Measurements from ENCODE around the gene FMO3. TPM values are rescaled to one million over a fixed set of nuclear protein-coding genes. Genes with fewer than 3 reads are reported as not detected.

Gene FMO3
- total RNA-seq, 2 donors from 2014 or later = 4.2 to 13.9 TPM

DNA sequence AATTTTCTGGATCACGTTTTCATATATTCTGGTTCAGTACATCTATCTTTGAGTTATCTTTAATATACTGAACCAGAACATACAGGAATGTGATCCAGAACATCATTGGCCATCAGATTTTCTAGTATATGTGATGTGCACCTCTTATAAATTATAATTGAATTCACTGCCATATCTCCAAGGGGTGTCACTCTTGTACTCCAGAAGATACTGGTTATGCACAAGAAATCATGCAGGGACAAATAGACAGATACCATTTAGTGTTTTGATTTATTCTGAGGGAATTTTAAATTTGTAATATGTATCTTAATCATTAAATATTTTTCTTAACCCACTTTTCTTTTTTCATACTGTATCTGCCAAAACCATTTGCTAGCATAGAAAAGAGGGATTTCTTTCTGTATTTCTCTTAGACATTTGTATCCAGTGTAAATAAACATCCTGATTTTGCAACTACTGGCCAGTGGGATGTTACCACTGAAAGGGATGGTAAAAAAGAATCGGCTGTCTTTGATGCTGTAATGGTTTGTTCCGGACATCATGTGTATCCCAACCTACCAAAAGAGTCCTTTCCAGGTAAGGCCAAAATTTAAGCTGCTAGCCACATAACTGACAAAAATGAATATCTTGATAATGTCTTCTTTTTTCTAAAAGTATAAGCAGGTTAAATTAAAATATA is 16.7 kb downstream of the FMO3 start:
- ATAC-seq (ENCODE audit: insufficient number of reproducible peaks, low FRiP score, low read depth) (no peak), DNase-seq (ENCODE audit: low spot score) (no peak)
- H3K27me3 ChIP-seq (replicated peaks; ENCODE audit: insufficient read depth) = no peaks in the 10 kb centered on the region
- H3K4me1 ChIP-seq (ENCODE audit: control insufficient read depth in 1 of 2, low read depth in 2 of 2) = peaks cover 9 to 49% of the 10 kb centered on the region in 2 donors
- no peaks in the 10 kb centered on the region for H3K9me3 ChIP-seq
- TF ChIP-seq, protein P1, sequence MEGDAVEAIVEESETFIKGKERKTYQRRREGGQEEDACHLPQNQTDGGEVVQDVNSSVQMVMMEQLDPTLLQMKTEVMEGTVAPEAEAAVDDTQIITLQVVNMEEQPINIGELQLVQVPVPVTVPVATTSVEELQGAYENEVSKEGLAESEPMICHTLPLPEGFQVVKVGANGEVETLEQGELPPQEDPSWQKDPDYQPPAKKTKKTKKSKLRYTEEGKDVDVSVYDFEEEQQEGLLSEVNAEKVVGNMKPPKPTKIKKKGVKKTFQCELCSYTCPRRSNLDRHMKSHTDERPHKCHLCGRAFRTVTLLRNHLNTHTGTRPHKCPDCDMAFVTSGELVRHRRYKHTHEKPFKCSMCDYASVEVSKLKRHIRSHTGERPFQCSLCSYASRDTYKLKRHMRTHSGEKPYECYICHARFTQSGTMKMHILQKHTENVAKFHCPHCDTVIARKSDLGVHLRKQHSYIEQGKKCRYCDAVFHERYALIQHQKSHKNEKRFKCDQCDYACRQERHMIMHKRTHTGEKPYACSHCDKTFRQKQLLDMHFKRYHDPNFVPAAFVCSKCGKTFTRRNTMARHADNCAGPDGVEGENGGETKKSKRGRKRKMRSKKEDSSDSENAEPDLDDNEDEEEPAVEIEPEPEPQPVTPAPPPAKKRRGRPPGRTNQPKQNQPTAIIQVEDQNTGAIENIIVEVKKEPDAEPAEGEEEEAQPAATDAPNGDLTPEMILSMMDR (IDR thresholded peaks at IDR 0.05) = no peak
- no peak overlapping the region for H3K4me3 ChIP-seq
- H3K36me3 ChIP-seq = no peaks in the 10 kb centered on the region
- H3K27ac ChIP-seq = no peak overlapping the region

DNA sequence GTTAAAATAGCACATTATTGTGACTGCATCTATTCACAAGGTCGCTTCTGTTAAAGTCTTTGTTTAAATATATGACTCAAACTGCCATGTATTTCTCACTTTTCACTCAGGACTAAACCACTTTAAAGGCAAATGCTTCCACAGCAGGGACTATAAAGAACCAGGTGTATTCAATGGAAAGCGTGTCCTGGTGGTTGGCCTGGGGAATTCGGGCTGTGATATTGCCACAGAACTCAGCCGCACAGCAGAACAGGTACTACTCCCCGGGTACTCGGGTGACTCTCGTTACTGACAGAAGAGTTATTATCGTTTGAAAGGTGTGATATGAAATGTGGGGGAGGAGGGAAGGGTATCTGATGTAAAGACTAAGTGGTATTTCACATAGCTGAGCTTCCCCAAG is 17.3 kb downstream of the FMO3 start:
- Histone ChIP-seq H3K9me3 (no peaks in the 10 kb centered on the region), H3K4me3 (no peak overlapping the region), H3K27ac (peak overlapping the region in 1 of 2 donors; percentile 20), H3K27me3 (replicated peaks; ENCODE audit: insufficient read depth) (no peaks in the 10 kb centered on the region), H3K4me1 (ENCODE audit: control insufficient read depth in 1 of 2, low read depth in 2 of 2) (peaks cover 9 to 49% of the 10 kb centered on the region in 2 donors), H3K36me3 (no peaks in the 10 kb centered on the region)
- no peak for DNase-seq (ENCODE audit: low spot score)
- TF ChIP-seq, protein P1 (IDR thresholded peaks at IDR 0.05) = no peak
- ATAC-seq (ENCODE audit: insufficient number of reproducible peaks, low FRiP score, low read depth) = no peak

GRCh38 chr1:171109966-171110365 is 19.3 kb downstream of the FMO3 start:
- Histone ChIP-seq H3K4me1 (ENCODE audit: control insufficient read depth in 1 of 2, low read depth in 2 of 2) (peaks cover 23 to 69% of the 10 kb centered on the region in 2 donors), H3K27ac (no peak overlapping the region), H3K9me3 (no peaks in the 10 kb centered on the region), H3K4me3 (no peak overlapping the region), H3K27me3 (replicated peaks; ENCODE audit: insufficient read depth) (no peaks in the 10 kb centered on the region), H3K36me3 (no peaks in the 10 kb centered on the region)
- TF ChIP-seq, protein P1 (IDR thresholded peaks at IDR 0.05) = no peak
- DNase-seq (ENCODE audit: low spot score) (no peak), ATAC-seq (ENCODE audit: insufficient number of reproducible peaks, low FRiP score, low read depth) (no peak)

DNA sequence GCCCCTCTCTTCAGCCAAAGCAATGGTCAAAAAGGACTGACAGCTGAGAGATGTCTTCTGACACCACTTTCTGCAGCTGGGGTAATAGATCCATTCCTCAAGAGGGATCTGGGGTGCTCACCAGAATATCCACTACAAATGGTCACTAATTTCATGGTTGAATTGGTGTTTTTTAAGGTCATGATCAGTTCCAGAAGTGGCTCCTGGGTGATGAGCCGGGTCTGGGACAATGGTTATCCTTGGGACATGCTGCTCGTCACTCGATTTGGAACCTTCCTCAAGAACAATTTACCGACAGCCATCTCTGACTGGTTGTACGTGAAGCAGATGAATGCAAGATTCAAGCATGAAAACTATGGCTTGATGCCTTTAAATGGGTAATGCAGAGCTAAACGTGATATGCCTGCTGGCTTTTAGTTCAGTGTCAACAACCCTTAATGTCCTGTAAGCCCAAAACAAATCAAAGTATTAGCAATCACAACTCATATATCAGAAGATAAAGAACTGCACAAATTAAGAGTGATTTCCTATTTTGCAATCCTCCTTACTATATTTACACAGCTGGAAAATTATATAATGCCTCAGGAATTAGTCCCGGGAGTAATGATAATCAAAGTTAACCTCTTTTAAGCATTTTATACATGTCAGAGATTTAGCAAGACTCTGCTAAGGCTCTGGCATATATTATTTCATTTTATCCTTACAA is 20.1 kb downstream of the FMO3 start:
- TF ChIP-seq, protein P1 (IDR thresholded peaks at IDR 0.05) = no peak
- H3K27ac ChIP-seq = peak overlapping the region; percentile 26 to 81
- H3K27me3 ChIP-seq (replicated peaks; ENCODE audit: insufficient read depth) = no peaks in the 10 kb centered on the region
- DNase-seq (ENCODE audit: low spot score) (no peak), ATAC-seq (ENCODE audit: insufficient number of reproducible peaks, low FRiP score, low read depth) (no peak)
- no peak overlapping the region for H3K4me3 ChIP-seq
- no peaks in the 10 kb centered on the region for H3K36me3 ChIP-seq
- peaks cover 30 to 78% of the 10 kb centered on the region in 2 donors for H3K4me1 ChIP-seq (ENCODE audit: control insufficient read depth in 1 of 2, low read depth in 2 of 2)
- H3K9me3 ChIP-seq = no peaks in the 10 kb centered on the region

- no peak for ATAC-seq (ENCODE audit: insufficient number of reproducible peaks, low FRiP score, low read depth)
- Histone ChIP-seq H3K27me3 (replicated peaks; ENCODE audit: insufficient read depth) (no peaks in the 10 kb centered on the region), H3K4me1 (ENCODE audit: control insufficient read depth in 1 of 2, low read depth in 2 of 2) (peaks cover 38 to 90% of the 10 kb centered on the region in 2 donors), H3K9me3 (no peaks in the 10 kb centered on the region), H3K4me3 (no peak overlapping the region), H3K27ac (peak overlapping the region in 1 of 2 donors; percentile 81), H3K36me3 (no peaks in the 10 kb centered on the region)
- DNase-seq (ENCODE audit: low spot score) = no peak
- TF ChIP-seq, protein P1 (IDR thresholded peaks at IDR 0.05) = no peak
Observed at GRCh38 chr1:171112119-171112518, 21.4 kb downstream of the FMO3 start.
